Cardiac fibroblast (primary cell): ENCODE results near the gene EGFL7.

ENCODE experiments used
- DNase-seq, 2 donors: peaks; one replicate each; pipeline versions ENCODE4 v3.0.0 to v3.0.0-alpha.2; 2010; ENCODE audit warnings: low read depth in 2 of 2
- H3K4me3 ChIP-seq, 2 donors: replicated peaks in 1 of 2; 1 replicate in 1 of 2; 2 replicates in 1 of 2; pipeline ENCODE4 v1.5.1; 2011; ENCODE audit warnings: low read depth in 2 of 2, low read length in 2 of 2, mild to moderate bottlenecking in 2 of 2, moderate library complexity in 1 of 2
- TF ChIP-seq, protein P1 (sequence below): IDR thresholded peaks from one replicate; pipeline ENCODE4 v1.5.1; 2011; ENCODE audit warnings: low read depth, mild to moderate bottlenecking, low read length, inconsistent platforms

EGFL7 gene

DNA sequence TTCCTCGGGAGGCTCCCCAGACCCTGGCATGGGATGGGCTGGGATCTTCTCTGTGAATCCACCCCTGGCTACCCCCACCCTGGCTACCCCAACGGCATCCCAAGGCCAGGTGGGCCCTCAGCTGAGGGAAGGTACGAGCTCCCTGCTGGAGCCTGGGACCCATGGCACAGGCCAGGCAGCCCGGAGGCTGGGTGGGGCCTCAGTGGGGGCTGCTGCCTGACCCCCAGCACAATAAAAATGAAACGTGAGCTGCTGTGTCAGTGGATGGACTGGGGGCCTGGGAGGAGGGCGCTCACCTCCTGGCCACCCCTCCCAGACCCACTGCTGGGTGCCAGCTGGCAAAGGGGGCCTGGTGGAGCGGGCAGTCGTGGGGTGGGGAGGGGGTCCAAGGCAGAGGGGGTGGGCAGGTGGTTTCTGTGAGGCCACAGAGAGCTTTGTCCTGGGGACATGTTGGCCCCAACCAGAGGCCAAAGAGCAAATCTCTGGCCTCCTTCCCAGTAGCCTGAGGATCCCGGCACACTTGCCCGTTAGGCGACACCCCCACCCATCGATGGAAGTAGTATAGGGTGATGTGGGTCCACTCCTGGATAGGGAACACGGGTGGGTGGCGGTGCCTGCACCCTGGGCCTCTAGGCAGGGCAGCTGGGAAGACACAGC, 9.8 kb downstream of the EGFL7 start:
- no peak for DNase-seq
- TF ChIP-seq, protein P1, sequence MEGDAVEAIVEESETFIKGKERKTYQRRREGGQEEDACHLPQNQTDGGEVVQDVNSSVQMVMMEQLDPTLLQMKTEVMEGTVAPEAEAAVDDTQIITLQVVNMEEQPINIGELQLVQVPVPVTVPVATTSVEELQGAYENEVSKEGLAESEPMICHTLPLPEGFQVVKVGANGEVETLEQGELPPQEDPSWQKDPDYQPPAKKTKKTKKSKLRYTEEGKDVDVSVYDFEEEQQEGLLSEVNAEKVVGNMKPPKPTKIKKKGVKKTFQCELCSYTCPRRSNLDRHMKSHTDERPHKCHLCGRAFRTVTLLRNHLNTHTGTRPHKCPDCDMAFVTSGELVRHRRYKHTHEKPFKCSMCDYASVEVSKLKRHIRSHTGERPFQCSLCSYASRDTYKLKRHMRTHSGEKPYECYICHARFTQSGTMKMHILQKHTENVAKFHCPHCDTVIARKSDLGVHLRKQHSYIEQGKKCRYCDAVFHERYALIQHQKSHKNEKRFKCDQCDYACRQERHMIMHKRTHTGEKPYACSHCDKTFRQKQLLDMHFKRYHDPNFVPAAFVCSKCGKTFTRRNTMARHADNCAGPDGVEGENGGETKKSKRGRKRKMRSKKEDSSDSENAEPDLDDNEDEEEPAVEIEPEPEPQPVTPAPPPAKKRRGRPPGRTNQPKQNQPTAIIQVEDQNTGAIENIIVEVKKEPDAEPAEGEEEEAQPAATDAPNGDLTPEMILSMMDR, result no peak
- H3K4me3 ChIP-seq, result no peak overlapping the region

DNA sequence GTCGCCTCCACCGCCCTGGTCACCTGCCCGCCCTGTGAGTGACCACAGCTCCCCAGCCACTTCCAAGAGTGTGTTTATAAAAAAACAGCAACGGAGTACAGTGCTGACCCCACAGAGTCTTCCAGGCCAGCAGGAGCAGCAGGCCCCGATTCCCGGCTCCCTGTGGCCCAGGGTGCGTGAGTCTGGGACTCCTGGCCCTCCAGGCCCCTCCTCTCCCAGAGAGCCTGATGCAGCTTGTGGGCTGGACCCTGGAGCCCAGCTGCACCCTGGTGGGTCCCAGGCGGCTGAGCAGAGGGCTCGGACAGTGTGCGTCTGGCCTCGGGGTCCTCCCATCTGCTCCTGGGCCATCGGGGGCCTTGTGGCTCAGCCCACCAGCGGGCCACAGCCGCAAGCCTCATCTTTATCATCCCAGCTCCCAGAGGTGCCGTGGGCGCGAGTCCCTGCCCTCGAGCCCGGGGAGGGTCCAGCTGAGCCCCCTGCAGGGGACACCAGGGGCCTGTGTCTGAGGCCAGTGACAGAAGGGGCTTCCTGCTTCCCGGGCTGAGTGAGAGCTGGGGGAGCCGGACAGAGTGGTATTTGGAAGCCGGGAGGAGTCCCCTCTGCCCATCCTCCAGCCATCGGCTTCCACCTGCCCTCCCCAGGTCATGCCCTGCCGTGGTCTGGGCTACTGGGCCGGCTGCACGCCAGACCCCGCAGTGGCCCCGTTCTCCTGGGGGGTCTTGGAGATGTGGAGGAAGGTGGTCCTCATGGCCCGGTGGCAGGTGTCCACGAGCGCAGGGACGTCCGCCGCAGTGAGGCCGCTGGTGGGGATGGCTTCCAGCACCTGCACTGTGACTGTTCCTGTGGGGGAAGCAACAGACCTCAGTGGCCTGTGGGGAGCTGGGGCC, 10.6 kb downstream of the EGFL7 start:
- no peak for DNase-seq
- TF ChIP-seq, protein P1, result no peak
- no peak overlapping the region for H3K4me3 ChIP-seq

DNA sequence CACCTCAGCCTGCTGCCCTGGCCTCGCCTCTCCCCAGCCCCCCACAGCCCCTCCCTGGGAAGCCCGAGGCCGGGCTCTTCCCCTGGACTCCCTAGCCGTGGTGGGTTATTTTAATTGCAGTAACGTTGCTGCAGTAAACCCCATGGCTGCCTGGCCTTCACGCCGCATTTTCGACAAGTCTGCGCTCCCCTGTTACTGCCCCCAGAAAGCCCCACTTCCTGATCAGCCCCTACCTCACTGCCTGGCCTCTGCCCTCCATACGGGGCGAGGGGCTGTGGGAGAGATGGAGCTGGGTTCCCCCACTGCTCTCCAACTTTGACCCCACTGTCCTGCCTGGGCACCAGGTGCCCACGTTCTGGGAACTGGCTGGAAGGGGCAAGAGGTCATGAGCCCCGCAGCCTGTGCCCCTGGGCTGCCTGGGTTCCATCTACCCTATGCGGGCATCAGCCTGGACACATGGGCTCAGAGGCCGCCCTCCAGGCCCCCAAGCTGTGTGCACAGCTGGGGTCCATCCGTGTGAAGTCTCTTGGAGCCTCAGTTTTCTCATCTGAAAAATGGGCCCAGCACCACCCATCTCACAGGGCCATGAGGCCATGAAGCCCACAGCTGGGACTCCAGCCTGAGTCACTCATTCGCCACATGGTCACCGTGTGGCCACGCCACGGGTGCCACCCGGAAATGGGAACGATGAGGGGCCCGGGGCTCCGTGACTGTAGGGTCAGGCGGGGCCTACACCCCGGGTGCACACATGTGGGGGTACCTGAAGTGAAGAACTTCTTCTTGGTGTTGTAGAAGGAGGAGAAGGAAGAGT, 11.5 kb downstream of the EGFL7 start:
- TF ChIP-seq, protein P1, result no peak
- peak in 1 of 2 donors; percentile 43 for DNase-seq
- H3K4me3 ChIP-seq, result no peak overlapping the region

DNA sequence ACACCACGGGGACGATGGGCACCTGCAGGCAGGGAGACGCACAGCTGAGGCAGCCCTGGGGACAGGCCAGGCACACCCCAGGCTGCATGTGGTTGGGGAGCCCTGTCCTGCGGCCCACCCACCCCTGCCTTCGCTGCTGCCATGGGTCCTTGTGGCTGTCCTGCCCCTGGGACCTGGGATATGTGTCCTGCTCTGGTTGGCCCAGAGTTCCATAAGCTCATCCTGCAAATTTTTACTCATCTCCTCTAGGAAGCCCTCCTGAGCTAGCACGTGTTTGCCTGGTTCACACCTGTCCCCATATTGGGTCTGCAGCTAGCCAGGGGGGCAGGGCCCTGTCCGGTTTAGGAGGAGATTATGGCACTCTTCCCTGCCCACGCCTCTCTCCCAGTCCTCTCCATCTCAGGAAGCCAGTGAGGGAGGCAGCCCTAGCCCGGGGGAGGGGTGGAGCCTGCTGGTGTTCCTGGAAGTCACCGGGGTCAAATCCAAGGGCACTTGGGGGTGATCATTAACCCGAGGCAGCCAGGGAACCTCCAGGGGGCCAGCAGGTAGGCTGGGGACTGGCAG, 12.2 kb downstream of the EGFL7 start:
- peak in 1 of 2 donors; percentile 50 for DNase-seq
- TF ChIP-seq, protein P1, result no peak
- no peak overlapping the region for H3K4me3 ChIP-seq

DNA sequence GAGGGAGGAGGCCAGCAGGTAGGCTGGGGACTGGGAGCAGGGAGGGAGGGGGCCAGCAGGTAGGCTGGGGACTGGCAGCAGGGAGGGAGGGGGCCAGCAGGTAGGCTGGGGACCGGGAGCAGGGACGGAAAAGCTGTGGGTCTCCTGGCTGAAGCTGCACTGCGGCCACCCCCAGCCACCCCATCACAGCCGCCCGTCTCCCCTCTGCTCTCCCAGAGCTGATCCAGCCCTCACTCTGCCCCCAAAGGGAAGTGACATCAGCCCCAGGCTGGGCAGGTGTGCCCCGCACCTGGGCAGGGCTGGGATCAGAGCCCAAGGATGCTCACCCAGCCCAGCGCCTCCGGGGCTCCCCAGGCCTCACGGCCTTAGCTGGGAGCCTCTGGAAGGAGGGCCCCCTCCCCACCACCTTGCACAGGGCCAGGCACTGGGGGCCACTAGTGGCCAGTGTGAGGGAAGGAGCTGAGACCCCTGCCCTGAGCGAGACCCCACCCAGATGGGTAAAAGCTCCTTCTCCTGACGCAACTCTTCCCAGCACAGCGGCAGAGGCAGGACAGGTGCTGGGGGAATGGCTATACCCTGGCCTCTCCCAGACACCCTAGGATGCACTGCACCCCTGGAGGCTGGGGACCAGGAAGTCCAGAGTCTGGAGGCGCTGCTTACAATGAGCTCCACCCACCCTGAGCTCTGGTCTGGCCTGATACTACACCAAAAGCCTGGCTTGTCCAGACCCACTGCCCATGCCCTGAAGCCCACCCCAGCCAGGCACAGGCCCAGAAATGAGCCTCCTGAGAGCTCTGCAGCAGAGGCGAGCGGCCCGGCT, 13.0 kb downstream of the EGFL7 start:
- no peak overlapping the region for H3K4me3 ChIP-seq
- TF ChIP-seq, protein P1, result no peak
- DNase-seq, result no peak
